K562 (cell line): ENCODE results near the gene RNF26. TPM values are rescaled to one million over a fixed set of nuclear protein-coding genes. Genes with fewer than 3 reads are reported as not detected.
A peak's percentile ranks its signal among the peaks of the same experiment; 100 is the strongest.

Experiments used
- ATAC-seq: fragments of 200-7000 bp; cut with Tn5 transposase; 3 replicates; pipeline ENCODE4 v1.9.1; 2020; ENCODE audit warnings: moderate library complexity
- BruUV-seq: library from RNA; stranded (reverse); fragments of 400-500 nt; replicated peaks from 2 replicates; lab custom pipeline; 2021; lab: Mats Ljungman, UMichigan
- CTCF ChIA-PET: fragments of 300-600 bp; formaldehyde crosslinking; extraction: SDS; loops from one replicate; lab custom pipeline; 2021; ENCODE audit warnings: low intra/inter-chr PET ratio; lab: Yijun Ruan, JAX
- POLR2A ChIA-PET: fragments of 300-600, 350-650 bp; sonication (Branson Sonifier 250); formaldehyde crosslinking; extraction: SDS; loops from one replicate; lab custom pipeline; 2021; ENCODE audit warnings: antibody characterized with exemption, inconsistent platforms; lab: Yijun Ruan, JAX
- DNase-seq, 4 experiments: peaks; one replicate each; pipeline versions ENCODE4 v3.0.0 to v3.0.0-alpha.2; 2011 to 2018; ENCODE audit warnings: low spot score in 3 of 4, mixed read lengths in 3 of 4; ENCODE audit errors: extremely low read depth in 1 of 4
- FAIRE-seq: peaks from 2 replicates; lab custom pipeline; 2011; peaks lifted over from hg19 to GRCh38; lab: Jason Lieb, UNC
- H2AFZ ChIP-seq: 2 replicates; pipeline ENCODE4 v1.6.0; 2011; ENCODE audit warnings: low read depth, low read length, control low read depth, inconsistent platforms
- H3K27ac ChIP-seq: fragments of 200-600 bp; 3 replicates; pipeline ENCODE4 v1.8.0; 2011; ENCODE audit warnings: low read depth, mild to moderate bottlenecking, control low read depth, inconsistent platforms, low read length, moderate library complexity, mixed read lengths; ENCODE audit errors: extremely low read depth
- H3K27me3 ChIP-seq, 2 experiments: fragments of 300-600 bp in 1 of 2; 2 replicates in 1 of 2; 3 replicates in 1 of 2; pipeline versions ENCODE4 v1.6.0 to v1.8.0; 2011; ENCODE audit warnings: inconsistent platforms in 2 of 2, low read length in 2 of 2, mild to moderate bottlenecking in 1 of 2, mixed read lengths in 1 of 2, moderate library complexity in 1 of 2; ENCODE audit not compliant: control insufficient read depth in 2 of 2, insufficient read depth in 2 of 2
- H3K36me3 ChIP-seq: fragments of 300-600 bp; 3 replicates; pipeline ENCODE4 v1.8.0; 2011; ENCODE audit warnings: mild to moderate bottlenecking, low read length, inconsistent platforms; ENCODE audit not compliant: control insufficient read depth, insufficient read depth
- H3K4me1 ChIP-seq, 2 experiments: fragments of 200-600 bp in 1 of 2; replicated peaks in 1 of 2; 2 replicates in 1 of 2; 3 replicates in 1 of 2; pipeline versions ENCODE4 v1.5.1 to v1.8.0; 2011; ENCODE audit warnings: inconsistent platforms in 2 of 2, low read length in 2 of 2, mild to moderate bottlenecking in 1 of 2, mixed read lengths in 1 of 2, moderate library complexity in 1 of 2; ENCODE audit not compliant: control insufficient read depth in 2 of 2, insufficient read depth in 2 of 2
- H3K4me2 ChIP-seq: 2 replicates; pipeline ENCODE4 v1.6.1; 2011; ENCODE audit warnings: low read length, control low read depth, inconsistent platforms, mixed read lengths; ENCODE audit not compliant: insufficient read depth
- H3K4me3 ChIP-seq: fragments of 200-600 bp; sonication (generic), shearing (Covaris generic); 2 replicates; pipeline ENCODE4 v1.5.1; 2016; ENCODE audit warnings: control low read depth, inconsistent platforms
- H3K79me2 ChIP-seq: fragments of 200-600 bp; 3 replicates; pipeline ENCODE4 v1.8.0; 2011; ENCODE audit warnings: low read length, inconsistent platforms; ENCODE audit not compliant: control insufficient read depth, insufficient read depth
- H3K9ac ChIP-seq, 2 experiments: 2 replicates each; pipeline versions ENCODE4 v1.6.0 to v1.6.1; 2011; ENCODE audit warnings: low read depth in 2 of 2, low read length in 2 of 2, control low read depth in 1 of 2, inconsistent platforms in 1 of 2, mild to moderate bottlenecking in 1 of 2, mixed read lengths in 1 of 2; ENCODE audit not compliant: insufficient read depth in 1 of 2
- H3K9me1 ChIP-seq: one replicate; pipeline ENCODE4 v1.6.0; 2011; ENCODE audit warnings: inconsistent platforms, mild to moderate bottlenecking, low read length, moderate library complexity; ENCODE audit not compliant: control insufficient read depth, insufficient read depth
- H3K9me3 ChIP-seq: replicated peaks from 2 replicates; pipeline ENCODE4 v1.5.1; 2011; ENCODE audit warnings: low read depth, low read length, inconsistent platforms; ENCODE audit not compliant: control insufficient read depth, insufficient read depth
- H4K20me1 ChIP-seq: replicated peaks from 2 replicates; pipeline ENCODE4 v1.6.1; 2011; ENCODE audit warnings: low read length, inconsistent platforms, mixed read lengths; ENCODE audit not compliant: control insufficient read depth, insufficient read depth
- FOXA1 ChIP-seq: fragments of 450-650 bp; IDR thresholded peaks from 2 replicates; pipeline ENCODE4 v1.6.1; 2016; ENCODE audit warnings: mild to moderate bottlenecking, borderline replicate concordance
- KAT8 ChIP-seq: fragments of 450-650 bp; IDR thresholded peaks from 2 replicates; pipeline ENCODE4 v1.6.1; 2016; ENCODE audit warnings: low read depth, mild to moderate bottlenecking
- LEF1 ChIP-seq: fragments of 450-650 bp; IDR thresholded peaks from 2 replicates; pipeline ENCODE4 v1.6.1; 2016; ENCODE audit warnings: mild to moderate bottlenecking
- ZNF253 ChIP-seq: fragments of 250-450 bp; sonication (Bioruptor Pico); conservative IDR thresholded peaks from 2 replicates; pipeline ENCODE4 v1.6.1; 2021; ENCODE audit warnings: mild to moderate bottlenecking
- ZNF3 ChIP-seq: fragments of 250-450 bp; sonication (Bioruptor Pico); IDR thresholded peaks from 2 replicates; pipeline ENCODE4 v1.5.0; 2021; ENCODE audit warnings: mild to moderate bottlenecking, moderate library complexity
- WGBS: fragments of 100-300 bp; shearing (Covaris generic); methylation state at CpG from one replicate; pipeline ENCODE4 v1.1.6; 2016; ENCODE audit warnings: low coverage, mixed read lengths; ENCODE audit not compliant: insufficient coverage; ENCODE audit errors: missing lambda C conversion rate; 5-methylcytosine and 5-hydroxymethylcytosine counted together
- in situ Hi-C: fragments of 300-500 bp; cut with MboI; formaldehyde crosslinking; loops from 4 replicates; pipeline ENCODE4 v1.15.0; 2018; ENCODE audit warnings: inconsistent platforms, mixed read lengths
- intact Hi-C: fragments of 100-400 bp; cut with micrococcal nuclease; formaldehyde crosslinking; loops from 2 replicates; pipeline ENCODE4 v1.14.2; 2022
- polyA plus RNA-seq, 8 experiments: library from polyadenylated mRNA; depleted of rRNA in 4 of 8; stranded (reverse) in 5 of 8; unstranded in 3 of 8; fragments of >200 nt; fragmentation: Nextera tagmentation in 2 of 8; fragmentation: Illumina TruSeq in 1 of 8; extraction: Ambion mirVana in 2 of 8; extraction: Trizol in 1 of 8; gene quantifications; 2 replicates each; pipeline versions ENCODE4 v1.2.1 to v1.2.3, GENCODE V29; 2011 to 2014; ENCODE audit warnings: inconsistent platforms in 1 of 8, missing spikeins in 1 of 8
- total RNA-seq, 7 experiments: library from RNA; depleted of rRNA in 6 of 7; stranded (reverse); fragments of >200 nt in 6 of 7; fragmentation: Illumina TruSeq in 2 of 7; extraction: Trizol in 2 of 7; gene quantifications; 2 replicates each; pipeline versions ENCODE4 v1.2.1 to v1.2.3, GENCODE V29; 2011 to 2021; ENCODE audit warnings: low replicate concordance in 1 of 7
- TF ChIP-seq, protein P1 (sequence below): fragments of 450-650 bp; IDR thresholded peaks from 2 replicates; pipeline ENCODE4 v1.6.1; 2018; ENCODE audit not compliant: partially characterized antibody
- TF ChIP-seq, protein P2 (sequence below): sonication (generic); formaldehyde crosslinking; IDR thresholded peaks from 2 replicates; pipeline ENCODE4 v1.8.1; 2023; ENCODE audit warnings: mild to moderate bottlenecking, missing genetic modification reagents
- TF ChIP-seq, protein P3 (sequence below): sonication (generic); formaldehyde crosslinking; IDR thresholded peaks from 2 replicates; pipeline ENCODE4 v1.8.1; 2022; ENCODE audit warnings: missing genetic modification reagents
- TF ChIP-seq, protein P4 (sequence below): fragments of 250-450 bp; sonication (Bioruptor Pico); IDR thresholded peaks from 2 replicates; pipeline ENCODE4 v1.8.0; 2021; ENCODE audit warnings: moderate library complexity, mild to moderate bottlenecking, inconsistent platforms

The RNF26 gene
- total and polyA plus RNA-seq, 9 of the 15 experiments (the other 6 are each of a cell fraction or from before 2014, with no cell fraction given) = 5.3 to 53.6 (median 12.7) TPM

DNA sequence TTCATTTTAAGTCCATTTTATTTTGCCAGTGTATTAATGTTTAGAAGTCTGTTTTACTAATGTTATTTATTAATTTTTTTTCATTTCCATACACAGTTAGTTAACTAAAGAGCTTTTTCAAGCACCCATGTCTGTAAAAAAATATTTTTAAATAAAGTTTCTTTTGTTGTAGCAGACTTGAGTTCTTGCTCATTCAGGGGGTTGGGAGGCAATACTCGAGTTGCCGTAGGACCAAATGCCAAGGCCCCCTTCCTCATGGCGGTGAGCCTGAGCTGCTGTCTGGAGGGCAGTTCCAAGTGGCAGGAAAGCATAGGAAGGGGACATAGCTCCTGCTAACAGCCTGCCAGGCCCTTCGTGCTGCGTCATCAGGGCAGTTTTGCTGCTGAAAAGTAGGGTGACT lies 26.4 kb upstream of the RNF26 start:
- FAIRE-seq (no peak), ATAC-seq (no peak), DNase-seq (no peak)
- Histone ChIP-seq H3K4me1 (peaks cover 0 to 8% of the 10 kb centered on the region in 2 experiments; a peak in 2 of 5 replicates), H3K9me1 (no peaks in the 10 kb centered on the region), H3K36me3 (peaks cover 78% of the 10 kb centered on the region), H4K20me1 (no peaks in the 10 kb centered on the region), H3K9ac (peak overlapping the region in 1 of 2 experiments; percentile 76; a peak in 1 of 4 replicates), H2AFZ (no peak overlapping the region), H3K9me3 (no peaks in the 10 kb centered on the region), H3K27ac (no peak overlapping the region), H3K79me2 (no peaks in the 10 kb centered on the region), H3K4me3 (no peak overlapping the region), H3K27me3 (no peaks in the 10 kb centered on the region), H3K4me2 (no peak overlapping the region)
- 87% methylated on average over 5 of the region's 5 CpGs for WGBS
- in situ Hi-C loops = no loop called here
- intact Hi-C loops = no loop called here
- POLR2A ChIA-PET = interaction anchor here (0.9 to 2.5 kb wide), 4 partner anchors 9 to 18 kb away, joined by 3 to 14 read pairs (median 5); partner anchors contain the start of gene MCAM
- BruUV-seq = no TSS peak
- CTCF ChIA-PET = no interaction called here
- TF ChIP-seq, protein P1, sequence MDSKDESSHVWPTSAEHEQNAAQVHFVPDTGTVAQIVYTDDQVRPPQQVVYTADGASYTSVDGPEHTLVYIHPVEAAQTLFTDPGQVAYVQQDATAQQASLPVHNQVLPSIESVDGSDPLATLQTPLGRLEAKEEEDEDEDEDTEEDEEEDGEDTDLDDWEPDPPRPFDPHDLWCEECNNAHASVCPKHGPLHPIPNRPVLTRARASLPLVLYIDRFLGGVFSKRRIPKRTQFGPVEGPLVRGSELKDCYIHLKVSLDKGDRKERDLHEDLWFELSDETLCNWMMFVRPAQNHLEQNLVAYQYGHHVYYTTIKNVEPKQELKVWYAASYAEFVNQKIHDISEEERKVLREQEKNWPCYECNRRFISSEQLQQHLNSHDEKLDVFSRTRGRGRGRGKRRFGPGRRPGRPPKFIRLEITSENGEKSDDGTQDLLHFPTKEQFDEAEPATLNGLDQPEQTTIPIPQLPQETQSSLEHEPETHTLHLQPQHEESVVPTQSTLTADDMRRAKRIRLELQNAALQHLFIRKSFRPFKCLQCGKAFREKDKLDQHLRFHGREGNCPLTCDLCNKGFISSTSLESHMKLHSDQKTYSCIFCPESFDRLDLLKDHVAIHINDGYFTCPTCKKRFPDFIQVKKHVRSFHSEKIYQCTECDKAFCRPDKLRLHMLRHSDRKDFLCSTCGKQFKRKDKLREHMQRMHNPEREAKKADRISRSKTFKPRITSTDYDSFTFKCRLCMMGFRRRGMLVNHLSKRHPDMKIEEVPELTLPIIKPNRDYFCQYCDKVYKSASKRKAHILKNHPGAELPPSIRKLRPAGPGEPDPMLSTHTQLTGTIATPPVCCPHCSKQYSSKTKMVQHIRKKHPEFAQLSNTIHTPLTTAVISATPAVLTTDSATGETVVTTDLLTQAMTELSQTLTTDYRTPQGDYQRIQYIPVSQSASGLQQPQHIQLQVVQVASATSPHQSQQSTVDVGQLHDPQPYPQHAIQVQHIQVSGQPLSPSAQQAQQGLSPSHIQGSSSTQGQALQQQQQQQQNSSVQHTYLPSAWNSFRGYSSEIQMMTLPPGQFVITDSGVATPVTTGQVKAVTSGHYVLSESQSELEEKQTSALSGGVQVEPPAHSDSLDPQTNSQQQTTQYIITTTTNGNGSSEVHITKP = no peak
- TF ChIP-seq, protein P2, sequence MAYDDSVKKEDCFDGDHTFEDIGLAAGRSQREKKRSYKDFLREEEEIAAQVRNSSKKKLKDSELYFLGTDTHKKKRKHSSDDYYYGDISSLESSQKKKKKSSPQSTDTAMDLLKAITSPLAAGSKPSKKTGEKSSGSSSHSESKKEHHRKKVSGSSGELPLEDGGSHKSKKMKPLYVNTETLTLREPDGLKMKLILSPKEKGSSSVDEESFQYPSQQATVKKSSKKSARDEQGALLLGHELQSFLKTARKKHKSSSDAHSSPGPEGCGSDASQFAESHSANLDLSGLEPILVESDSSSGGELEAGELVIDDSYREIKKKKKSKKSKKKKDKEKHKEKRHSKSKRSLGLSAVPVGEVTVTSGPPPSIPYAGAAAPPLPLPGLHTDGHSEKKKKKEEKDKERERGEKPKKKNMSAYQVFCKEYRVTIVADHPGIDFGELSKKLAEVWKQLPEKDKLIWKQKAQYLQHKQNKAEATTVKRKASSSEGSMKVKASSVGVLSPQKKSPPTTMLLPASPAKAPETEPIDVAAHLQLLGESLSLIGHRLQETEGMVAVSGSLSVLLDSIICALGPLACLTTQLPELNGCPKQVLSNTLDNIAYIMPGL = no peak
- TF ChIP-seq LEF1 (no peak), FOXA1 (no peak), ZNF253 (CRISPR knock-in tag) (no peak), ZNF3 (CRISPR knock-in tag) (no peak), KAT8 (no peak)
- TF ChIP-seq, protein P3, sequence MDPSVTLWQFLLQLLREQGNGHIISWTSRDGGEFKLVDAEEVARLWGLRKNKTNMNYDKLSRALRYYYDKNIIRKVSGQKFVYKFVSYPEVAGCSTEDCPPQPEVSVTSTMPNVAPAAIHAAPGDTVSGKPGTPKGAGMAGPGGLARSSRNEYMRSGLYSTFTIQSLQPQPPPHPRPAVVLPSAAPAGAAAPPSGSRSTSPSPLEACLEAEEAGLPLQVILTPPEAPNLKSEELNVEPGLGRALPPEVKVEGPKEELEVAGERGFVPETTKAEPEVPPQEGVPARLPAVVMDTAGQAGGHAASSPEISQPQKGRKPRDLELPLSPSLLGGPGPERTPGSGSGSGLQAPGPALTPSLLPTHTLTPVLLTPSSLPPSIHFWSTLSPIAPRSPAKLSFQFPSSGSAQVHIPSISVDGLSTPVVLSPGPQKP (CRISPR knock-in tag) = no peak
- TF ChIP-seq, protein P4, sequence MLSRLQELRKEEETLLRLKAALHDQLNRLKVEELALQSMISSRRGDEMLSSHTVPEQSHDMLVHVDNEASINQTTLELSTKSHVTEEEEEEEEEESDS (CRISPR knock-in tag) = no peak
